Measurements from ENCODE around the gene STAT5B. TPM values are rescaled to one million over a fixed set of nuclear protein-coding genes. Genes with fewer than 3 reads are reported as not detected.

Gene STAT5B
- total RNA-seq, 1 experiment from 2014 or later: 42.9 TPM

GRCh38 chr17:42165751-42166150, 110.4 kb downstream of the STAT5B start:
- Histone ChIP-seq H2BK120ac (ENCODE audit: low read depth, low read length, poor library complexity, severe bottlenecking) (no peak overlapping the region), H3K27ac (ENCODE audit: insufficient read length, low read depth, low read length) (no peak overlapping the region), H3K14ac (ENCODE audit: insufficient read depth, low read length) (no peak overlapping the region), H2AFZ (ENCODE audit: low read length) (no peak overlapping the region), H3K4ac (ENCODE audit: low read depth, low read length) (no peak overlapping the region), H3K9ac (ENCODE audit: extremely low read depth, insufficient read length, low read length) (no peak overlapping the region), H4K5ac (ENCODE audit: insufficient read length, low read depth, low read length) (no peak overlapping the region), H2BK15ac (ENCODE audit: low read depth, low read length) (no peak overlapping the region), H3K79me1 (ENCODE audit: insufficient read depth, low read depth, low read length, poor library complexity, severe bottlenecking) (no peaks in the 10 kb centered on the region), H3K56ac (ENCODE audit: insufficient read length, low read depth, low read length) (no peak overlapping the region), H3K18ac (ENCODE audit: insufficient read length, low read depth, low read length) (no peak overlapping the region), H2BK5ac (ENCODE audit: insufficient read length, low read length) (no peak overlapping the region), H3K4me2 (ENCODE audit: insufficient read depth, insufficient read length, low read length) (no peak overlapping the region), H3K23me2 (ENCODE audit: insufficient read length, low read depth, low read length, poor library complexity, severe bottlenecking) (no peaks in the 10 kb centered on the region), H3K4me1 (ENCODE audit: insufficient read depth, low read length) (no peaks in the 10 kb centered on the region), H4K20me1 (ENCODE audit: control insufficient read depth, insufficient read depth, insufficient read length) (no peaks in the 10 kb centered on the region), H3K79me2 (ENCODE audit: insufficient read depth, low read length) (no peaks in the 10 kb centered on the region), H3K23ac (ENCODE audit: insufficient read length, low read depth, low read length) (no peak overlapping the region), H2AK5ac (ENCODE audit: insufficient read length, low read length) (no peak overlapping the region), H3T11ph (ENCODE audit: low read length) (no peak overlapping the region), H3K9me3 (ENCODE audit: control insufficient read depth, low read depth, low read length) (no peaks in the 10 kb centered on the region), H3K27me3 (ENCODE audit: insufficient read depth, low read length) (no peaks in the 10 kb centered on the region), H4K8ac (replicated peaks; ENCODE audit: insufficient read length, low read depth, low read length) (no peak overlapping the region), H4K91ac (ENCODE audit: insufficient read length, low read depth, low read length) (no peak overlapping the region), H2BK20ac (ENCODE audit: low read depth, low read length, poor library complexity, severe bottlenecking) (no peak overlapping the region), H2BK12ac (ENCODE audit: insufficient read length, low read depth, low read length) (no peak overlapping the region)
- Mint-ChIP-seq H3K36me3 (ENCODE audit: insufficient read depth in 1 of 3, low read depth in 3 of 3) (no peaks in the 10 kb centered on the region), H3K27ac (no peak overlapping the region; a peak in 1 of 7 replicates), H3K27me3 (ENCODE audit: low read depth) (peaks cover 2% of the 10 kb centered on the region; the same call in 1 of the 2 replicates), H3K9me3 (no peaks in the 10 kb centered on the region), H3K4me1 (peaks cover 2 to 4% of the 10 kb centered on the region in 2 experiments; a peak in 3 of 4 replicates), H3K4me3 (no peak overlapping the region)
- no peak for DNase-seq
- no peak for TF ChIP-seq CTCF (conservative IDR thresholded peaks at IDR 0.05)
- no CpG with 5 or more reads among the region's 6 CpGs for WGBS (ENCODE audit: extremely low coverage, insufficient read length, low lambda C conversion rate)

All from H9 (cell line).